Measurements from ENCODE around the gene IL12RB1.

Gene IL12RB1

GRCh38 chr19:18027151-18027550 lies 59.6 kb downstream of the IL12RB1 start:
- no peak overlapping the region for H3K4me3 ChIP-seq (ENCODE audit: low read depth, low read length)
- TF ChIP-seq CTCF (IDR thresholded peaks at IDR 0.05; ENCODE audit: low read depth, low read length) (no peak), POLR2A (IDR thresholded peaks at IDR 0.05; ENCODE audit: extremely low read depth, insufficient read length) (no peak), MAX (IDR thresholded peaks at IDR 0.05; ENCODE audit: low read depth, low read length) (no peak)
- no peak for DNase-seq (ENCODE audit: low read depth)

- H3K4me3 ChIP-seq (ENCODE audit: low read depth, low read length) = peak overlapping the region; percentile 71
- TF ChIP-seq MYC (IDR thresholded peaks at IDR 0.05; ENCODE audit: low read depth, low read length) (peak; percentile 97), CTCF (IDR thresholded peaks at IDR 0.05; ENCODE audit: low read depth, low read length) (no peak), POLR2A (IDR thresholded peaks at IDR 0.05; ENCODE audit: extremely low read depth, insufficient read length) (no peak), MAX (IDR thresholded peaks at IDR 0.05; ENCODE audit: low read depth, low read length) (peak; percentile 97)
- DNase-seq (ENCODE audit: low read depth) = peak; percentile 93
Observed at GRCh38 chr19:18023622-18024251, 63.0 kb downstream of the IL12RB1 start.

- H3K4me3 ChIP-seq (ENCODE audit: low read depth, low read length) = peak overlapping the region; percentile 71
- peak; percentile 65 for DNase-seq (ENCODE audit: low read depth)
- no peak for TF ChIP-seq POLR2A (IDR thresholded peaks at IDR 0.05; ENCODE audit: extremely low read depth, insufficient read length)
- no peak for TF ChIP-seq MYC (IDR thresholded peaks at IDR 0.05; ENCODE audit: low read depth, low read length)
- no peak for TF ChIP-seq CTCF (IDR thresholded peaks at IDR 0.05; ENCODE audit: low read depth, low read length)
- no peak for TF ChIP-seq MAX (IDR thresholded peaks at IDR 0.05; ENCODE audit: low read depth, low read length)
Observed at GRCh38 chr19:18021121-18021755, 65.5 kb downstream of the IL12RB1 start.

- DNase-seq (ENCODE audit: low read depth) = no peak
- TF ChIP-seq MYC (IDR thresholded peaks at IDR 0.05; ENCODE audit: low read depth, low read length) (no peak), MAX (IDR thresholded peaks at IDR 0.05; ENCODE audit: low read depth, low read length) (no peak), POLR2A (IDR thresholded peaks at IDR 0.05; ENCODE audit: extremely low read depth, insufficient read length) (no peak), CTCF (IDR thresholded peaks at IDR 0.05; ENCODE audit: low read depth, low read length) (no peak)
- no peak overlapping the region for H3K4me3 ChIP-seq (ENCODE audit: low read depth, low read length)
Observed at GRCh38 chr19:18020212-18021085, 66.3 kb downstream of the IL12RB1 start.

GRCh38 chr19:18017275-18018083 lies 69.3 kb downstream of the IL12RB1 start:
- TF ChIP-seq MAX (IDR thresholded peaks at IDR 0.05; ENCODE audit: low read depth, low read length) (no peak), CTCF (IDR thresholded peaks at IDR 0.05; ENCODE audit: low read depth, low read length) (no peak), POLR2A (IDR thresholded peaks at IDR 0.05; ENCODE audit: extremely low read depth, insufficient read length) (no peak), MYC (IDR thresholded peaks at IDR 0.05; ENCODE audit: low read depth, low read length) (no peak)
- DNase-seq (ENCODE audit: low read depth) = no peak
- no peak overlapping the region for H3K4me3 ChIP-seq (ENCODE audit: low read depth, low read length)

Data from NB4 (cell line).